SH-SY5Y (cell line): ENCODE measurements around the gene ARIH1.

ENCODE experiments used
- GATA2 ChIP-seq: IDR thresholded peaks from 2 replicates; pipeline ENCODE4 v1.6.1; 2011; ENCODE audit warnings: mild to moderate bottlenecking, low read depth, low read length
- GATA3 ChIP-seq: IDR thresholded peaks from 2 replicates; pipeline ENCODE4 v1.6.1; 2011; ENCODE audit warnings: low read depth, mild to moderate bottlenecking, low read length, moderate library complexity

GRCh38 chr15:72604794-72605193 is 130.7 kb downstream of the ARIH1 start:
- TF ChIP-seq GATA3 (no peak), GATA2 (no peak)
